ENCODE results near the gene KIF2B.

DNA sequence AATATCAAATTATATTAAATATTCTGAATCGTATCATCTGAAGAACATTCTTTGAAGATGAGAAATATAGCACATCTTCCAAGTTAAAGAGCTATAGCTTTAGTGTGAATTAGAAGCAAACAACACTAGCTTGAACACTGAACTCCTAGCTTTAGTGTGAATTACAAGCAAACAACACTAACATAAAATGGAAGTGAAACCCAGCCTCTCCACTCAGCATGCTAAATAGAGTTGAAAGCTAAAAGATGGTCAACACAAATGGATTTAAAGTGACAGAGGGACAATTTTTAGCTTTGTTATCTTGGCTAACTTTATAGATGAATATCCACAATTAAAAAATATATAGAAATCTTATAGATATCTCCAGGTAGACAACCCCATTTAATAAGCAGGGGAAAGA is 4.5 kb upstream of the KIF2B start:
- TF ChIP-seq POLR2AphosphoS5 (IDR thresholded peaks at IDR 0.05) (no peak), EP300 (conservative IDR thresholded peaks at IDR 0.05; ENCODE audit: poor library complexity, severe bottlenecking) (no peak), RAD21 (conservative IDR thresholded peaks at IDR 0.05) (no peak), EZH2 (IDR thresholded peaks at IDR 0.05; ENCODE audit: borderline replicate concordance, insufficient read depth, low read length, poor library complexity, severe bottlenecking) (no peak), SMC3 (conservative IDR thresholded peaks at IDR 0.05; ENCODE audit: poor library complexity) (no peak), MXI1 (conservative IDR thresholded peaks at IDR 0.05; ENCODE audit: poor library complexity, severe bottlenecking) (no peak), TAF1 (IDR thresholded peaks at IDR 0.05; ENCODE audit: low read depth) (no peak)
- TF ChIP-seq, protein P1, sequence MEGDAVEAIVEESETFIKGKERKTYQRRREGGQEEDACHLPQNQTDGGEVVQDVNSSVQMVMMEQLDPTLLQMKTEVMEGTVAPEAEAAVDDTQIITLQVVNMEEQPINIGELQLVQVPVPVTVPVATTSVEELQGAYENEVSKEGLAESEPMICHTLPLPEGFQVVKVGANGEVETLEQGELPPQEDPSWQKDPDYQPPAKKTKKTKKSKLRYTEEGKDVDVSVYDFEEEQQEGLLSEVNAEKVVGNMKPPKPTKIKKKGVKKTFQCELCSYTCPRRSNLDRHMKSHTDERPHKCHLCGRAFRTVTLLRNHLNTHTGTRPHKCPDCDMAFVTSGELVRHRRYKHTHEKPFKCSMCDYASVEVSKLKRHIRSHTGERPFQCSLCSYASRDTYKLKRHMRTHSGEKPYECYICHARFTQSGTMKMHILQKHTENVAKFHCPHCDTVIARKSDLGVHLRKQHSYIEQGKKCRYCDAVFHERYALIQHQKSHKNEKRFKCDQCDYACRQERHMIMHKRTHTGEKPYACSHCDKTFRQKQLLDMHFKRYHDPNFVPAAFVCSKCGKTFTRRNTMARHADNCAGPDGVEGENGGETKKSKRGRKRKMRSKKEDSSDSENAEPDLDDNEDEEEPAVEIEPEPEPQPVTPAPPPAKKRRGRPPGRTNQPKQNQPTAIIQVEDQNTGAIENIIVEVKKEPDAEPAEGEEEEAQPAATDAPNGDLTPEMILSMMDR (IDR thresholded peaks at IDR 0.05; ENCODE audit: poor library complexity, severe bottlenecking), result no peak
- TF ChIP-seq, protein P2, sequence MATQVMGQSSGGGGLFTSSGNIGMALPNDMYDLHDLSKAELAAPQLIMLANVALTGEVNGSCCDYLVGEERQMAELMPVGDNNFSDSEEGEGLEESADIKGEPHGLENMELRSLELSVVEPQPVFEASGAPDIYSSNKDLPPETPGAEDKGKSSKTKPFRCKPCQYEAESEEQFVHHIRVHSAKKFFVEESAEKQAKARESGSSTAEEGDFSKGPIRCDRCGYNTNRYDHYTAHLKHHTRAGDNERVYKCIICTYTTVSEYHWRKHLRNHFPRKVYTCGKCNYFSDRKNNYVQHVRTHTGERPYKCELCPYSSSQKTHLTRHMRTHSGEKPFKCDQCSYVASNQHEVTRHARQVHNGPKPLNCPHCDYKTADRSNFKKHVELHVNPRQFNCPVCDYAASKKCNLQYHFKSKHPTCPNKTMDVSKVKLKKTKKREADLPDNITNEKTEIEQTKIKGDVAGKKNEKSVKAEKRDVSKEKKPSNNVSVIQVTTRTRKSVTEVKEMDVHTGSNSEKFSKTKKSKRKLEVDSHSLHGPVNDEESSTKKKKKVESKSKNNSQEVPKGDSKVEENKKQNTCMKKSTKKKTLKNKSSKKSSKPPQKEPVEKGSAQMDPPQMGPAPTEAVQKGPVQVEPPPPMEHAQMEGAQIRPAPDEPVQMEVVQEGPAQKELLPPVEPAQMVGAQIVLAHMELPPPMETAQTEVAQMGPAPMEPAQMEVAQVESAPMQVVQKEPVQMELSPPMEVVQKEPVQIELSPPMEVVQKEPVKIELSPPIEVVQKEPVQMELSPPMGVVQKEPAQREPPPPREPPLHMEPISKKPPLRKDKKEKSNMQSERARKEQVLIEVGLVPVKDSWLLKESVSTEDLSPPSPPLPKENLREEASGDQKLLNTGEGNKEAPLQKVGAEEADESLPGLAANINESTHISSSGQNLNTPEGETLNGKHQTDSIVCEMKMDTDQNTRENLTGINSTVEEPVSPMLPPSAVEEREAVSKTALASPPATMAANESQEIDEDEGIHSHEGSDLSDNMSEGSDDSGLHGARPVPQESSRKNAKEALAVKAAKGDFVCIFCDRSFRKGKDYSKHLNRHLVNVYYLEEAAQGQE (IDR thresholded peaks at IDR 0.05; ENCODE audit: borderline replicate concordance), result no peak
